KMS-11 (cell line): ENCODE data around the gene CHRD.

ENCODE experiments used
- H2AFZ ChIP-seq: fragments of 200-600 bp; sonication (generic); 2 replicates; pipeline ENCODE4 v1.6.1; 2016; ENCODE audit warnings: antibody characterized with exemption, mixed run types, low read depth
- H3K27ac ChIP-seq: fragments of 200-600 bp; sonication (generic); 2 replicates; pipeline ENCODE4 v1.6.1; 2016; ENCODE audit warnings: mild to moderate bottlenecking, mixed run types
- H3K27me3 ChIP-seq: fragments of 200-600 bp; sonication (generic); 2 replicates; pipeline ENCODE4 v1.6.1; 2017; ENCODE audit warnings: mild to moderate bottlenecking, low read depth, mixed run types, moderate library complexity; ENCODE audit not compliant: insufficient read depth
- H3K36me3 ChIP-seq: fragments of 200-600 bp; sonication (generic); 2 replicates; pipeline ENCODE4 v1.6.1; 2017; ENCODE audit warnings: mild to moderate bottlenecking, mixed run types; ENCODE audit not compliant: insufficient read depth
- H3K4me1 ChIP-seq: fragments of 200-600 bp; sonication (generic); 2 replicates; pipeline ENCODE4 v1.6.1; 2016; ENCODE audit warnings: mild to moderate bottlenecking, low read depth, mixed run types; ENCODE audit not compliant: poor library complexity, severe bottlenecking
- H3K4me2 ChIP-seq: fragments of 200-600 bp; sonication (generic); 2 replicates; pipeline ENCODE4 v1.7.0; 2016; ENCODE audit warnings: mild to moderate bottlenecking, mixed run types
- H3K4me3 ChIP-seq: fragments of 200-600 bp; sonication (generic); IDR thresholded peaks from 2 replicates; pipeline ENCODE4 v1.6.1; 2017; ENCODE audit warnings: low read depth, low read length, mixed read lengths; ENCODE audit not compliant: insufficient read depth
- H3K79me2 ChIP-seq: fragments of 200-600 bp; sonication (generic); 2 replicates; pipeline ENCODE4 v1.6.1; 2016; ENCODE audit warnings: low read depth, mixed run types; ENCODE audit not compliant: insufficient read depth
- H3K9ac ChIP-seq: fragments of 200-600 bp; sonication (generic); 2 replicates; pipeline ENCODE4 v1.6.1; 2016; ENCODE audit warnings: mild to moderate bottlenecking, mixed run types
- H4K20me1 ChIP-seq: fragments of 200-600 bp; sonication (generic); 2 replicates; pipeline ENCODE4 v1.6.1; 2016; ENCODE audit warnings: mild to moderate bottlenecking, mixed run types; ENCODE audit not compliant: insufficient read depth
- CTCF ChIP-seq: fragments of 200-600 bp; sonication (generic); conservative IDR thresholded peaks from 2 replicates; pipeline ENCODE4 v1.6.1; 2017; ENCODE audit warnings: low read depth, mild to moderate bottlenecking, antibody characterized with exemption, low read length, moderate library complexity, mixed read lengths

The CHRD gene

GRCh38 chr3:184334470-184335158 is 45.2 kb upstream of the CHRD start:
- no peaks in the 10 kb centered on the region for H3K27me3 ChIP-seq
- no peak overlapping the region for H3K4me2 ChIP-seq
- peak overlapping the region; percentile 54; the same call in 1 of the 2 replicates for H3K27ac ChIP-seq

GRCh38 chr3:184335291-184335660 is 44.6 kb upstream of the CHRD start:
- Histone ChIP-seq H3K27ac (peak overlapping the region; percentile 54), H3K27me3 (no peaks in the 10 kb centered on the region), H2AFZ (no peak overlapping the region), H3K4me1 (peaks cover 3% of the 10 kb centered on the region), H3K9ac (peak overlapping the region; percentile 34; the same call in 1 of the 2 replicates), H4K20me1 (no peaks in the 10 kb centered on the region), H3K36me3 (peaks cover 13% of the 10 kb centered on the region; the same call in 1 of the 2 replicates), H3K4me3 (no peak overlapping the region), H3K4me2 (peak overlapping the region; percentile 39; the same call in 1 of the 2 replicates), H3K79me2 (peaks cover 4% of the 10 kb centered on the region; the same call in 1 of the 2 replicates)
- no peak for TF ChIP-seq CTCF

More at GRCh38 chr3:184334470-184335158, 45.2 kb upstream of the CHRD start:
- TF ChIP-seq CTCF = no peak
- no peak overlapping the region for H3K4me3 ChIP-seq
- H2AFZ ChIP-seq = no peak overlapping the region
- peaks cover 3% of the 10 kb centered on the region; the same call in 1 of the 2 replicates for H4K20me1 ChIP-seq
- no peak overlapping the region for H3K9ac ChIP-seq
- H3K4me1 ChIP-seq = peaks cover 3% of the 10 kb centered on the region
- peaks cover 15% of the 10 kb centered on the region; the same call in 1 of the 2 replicates for H3K36me3 ChIP-seq
- H3K79me2 ChIP-seq = peaks cover 11% of the 10 kb centered on the region; the same call in 1 of the 2 replicates

- TF ChIP-seq CTCF = no peak
- H3K4me1 ChIP-seq = peaks cover 3% of the 10 kb centered on the region
- H3K79me2 ChIP-seq = peaks cover 2% of the 10 kb centered on the region; the same call in 1 of the 2 replicates
- no peak overlapping the region for H2AFZ ChIP-seq
- peaks cover 12% of the 10 kb centered on the region; the same call in 1 of the 2 replicates for H3K36me3 ChIP-seq
- H3K9ac ChIP-seq = peak overlapping the region; percentile 34; the same call in 1 of the 2 replicates
- peak overlapping the region; percentile 54 for H3K27ac ChIP-seq
- H3K4me2 ChIP-seq = peak overlapping the region; percentile 39; the same call in 1 of the 2 replicates
- H4K20me1 ChIP-seq = no peaks in the 10 kb centered on the region
- no peaks in the 10 kb centered on the region for H3K27me3 ChIP-seq
- H3K4me3 ChIP-seq = no peak overlapping the region
Observed at GRCh38 chr3:184335661-184336546, 44.0 kb upstream of the CHRD start.

- H3K27ac ChIP-seq = no peak overlapping the region
- H3K4me2 ChIP-seq = peak overlapping the region; percentile 26; the same call in 1 of the 2 replicates
- H3K4me3 ChIP-seq = no peak overlapping the region
- H3K27me3 ChIP-seq = no peaks in the 10 kb centered on the region
- TF ChIP-seq CTCF = no peak
- no peaks in the 10 kb centered on the region for H3K79me2 ChIP-seq
- H2AFZ ChIP-seq = no peak overlapping the region
- no peaks in the 10 kb centered on the region for H4K20me1 ChIP-seq
- H3K9ac ChIP-seq = peak overlapping the region; percentile 34; the same call in 1 of the 2 replicates
- H3K36me3 ChIP-seq = peaks cover 6% of the 10 kb centered on the region; the same call in 1 of the 2 replicates
- H3K4me1 ChIP-seq = peaks cover 3% of the 10 kb centered on the region
Observed at GRCh38 chr3:184336547-184337398, 43.1 kb upstream of the CHRD start.
